GM18861 (cell line): ENCODE data around the gene NSFL1C.

Experiments
- ATAC-seq: cut with Tn5 transposase; IDR thresholded peaks from one replicate; pipeline ENCODE4 v1.9.1; 2021; ENCODE audit not compliant: unreplicated experiment

Gene NSFL1C

DNA sequence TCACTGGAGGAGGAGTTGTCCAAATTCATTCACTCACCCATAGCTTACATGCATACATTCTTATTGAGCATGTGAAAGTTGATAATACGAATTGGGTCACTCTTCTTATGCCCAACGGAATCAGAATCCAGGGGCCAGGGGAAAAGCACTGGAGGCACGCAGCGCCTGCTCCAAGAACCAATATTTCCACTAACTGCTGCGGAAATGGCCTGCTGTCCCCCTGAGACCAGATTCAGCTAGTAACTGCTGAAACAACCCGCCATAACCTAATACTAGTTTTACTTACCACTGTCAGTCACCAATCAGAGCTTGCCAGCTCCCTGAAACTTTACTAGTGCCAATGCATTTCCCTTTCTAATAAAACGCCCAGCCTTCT, 73.2 kb downstream of the NSFL1C start:
- no peak for ATAC-seq

DNA sequence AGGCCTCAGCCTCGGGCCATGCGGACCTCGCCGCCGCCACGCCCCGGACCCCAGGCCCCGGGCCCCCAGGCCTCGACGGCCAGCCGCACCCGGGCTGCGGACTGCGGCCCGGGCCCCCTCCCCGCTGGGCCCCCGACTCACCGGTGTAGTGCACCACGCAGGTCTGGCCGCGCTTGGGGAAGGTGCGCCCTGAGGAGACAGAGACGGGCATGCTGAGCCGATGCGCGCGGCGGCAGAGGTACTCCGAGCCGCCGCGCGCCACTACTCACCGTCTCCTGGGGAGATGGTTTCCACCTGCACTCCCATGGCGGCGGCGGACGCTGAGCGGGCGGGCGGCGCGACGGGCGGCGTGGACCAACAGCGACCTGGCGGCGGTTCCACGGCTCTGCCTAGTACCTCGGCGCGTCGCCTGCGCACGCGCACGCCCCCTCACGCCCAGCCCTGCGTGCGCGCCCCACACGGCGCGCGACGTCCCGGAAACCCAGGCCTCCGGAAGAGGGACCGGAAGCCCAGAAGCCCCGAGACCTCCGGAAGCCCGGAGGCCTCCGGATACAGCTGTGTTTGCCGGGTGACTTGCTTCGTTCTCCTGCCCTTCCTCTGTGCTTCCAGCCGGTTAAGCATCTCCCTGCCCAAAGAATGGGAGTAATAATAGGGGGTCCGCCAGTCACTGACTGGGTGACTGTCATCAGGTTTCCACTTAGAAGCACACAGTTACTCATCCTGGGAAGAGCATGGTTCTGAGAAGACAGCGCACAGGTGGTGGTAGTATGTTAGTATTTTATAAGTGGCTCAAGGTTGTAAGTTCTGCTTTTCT, 73.7 kb downstream of the NSFL1C start, which contains the start of gene FKBP1A:
Gene FKBP1A, minus strand, starts transcription at position 362 of the 814 bp plus-strand sequence. Its CDS starts 56 bp downstream, at position 306.
- peak; percentile 79 for ATAC-seq

DNA sequence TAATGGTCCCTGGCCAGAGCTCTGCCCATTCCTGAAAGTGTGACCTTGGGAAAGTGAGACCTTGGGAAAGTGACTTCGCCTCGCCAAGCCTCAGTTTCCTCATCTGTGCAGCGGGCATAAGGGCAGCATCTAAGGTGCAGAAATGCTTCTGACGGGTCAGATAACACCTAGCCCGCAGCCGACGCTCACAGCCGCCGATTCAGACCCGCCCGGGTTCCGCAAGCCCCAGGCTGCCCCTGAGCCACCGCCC, 74.3 kb downstream of the NSFL1C start:
- no peak for ATAC-seq
